Measurements from ENCODE around the gene NGF. TPM values are rescaled to one million over a fixed set of nuclear protein-coding genes. Genes with fewer than 3 reads are reported as not detected.

NGF gene
- total RNA-seq, 4 donors from 2014 or later: 0.42 to 1.4 (median 0.84) TPM; not detected in 1

GRCh38 chr1:115275216-115275615 is 62.8 kb downstream of the NGF start:
- intact Hi-C loops (cut with DNase I; ENCODE audit: low total_unique reads): no loop called here
- TF ChIP-seq CTCF (IDR thresholded peaks at IDR 0.05): no peak
- no peak for TF ChIP-seq POLR2A (IDR thresholded peaks at IDR 0.05)

GRCh38 chr1:115274467-115274866 is 63.6 kb downstream of the NGF start:
- WGBS, 2 donors: 92 to 94% methylated on average over 4 of the region's 4 CpGs
- H3K4me3 ChIP-seq (ENCODE audit: low read depth, poor library complexity, severe bottlenecking): no peak overlapping the region
- no peak for DNase-seq (ENCODE audit: low spot score in 2 of 2)
- TF ChIP-seq POLR2A (IDR thresholded peaks at IDR 0.05) (no peak), CTCF (IDR thresholded peaks at IDR 0.05) (no peak)
- intact Hi-C loops (cut with DNase I; ENCODE audit: low total_unique reads): no loop called here

More at GRCh38 chr1:115275216-115275615, 62.8 kb downstream of the NGF start:
- H3K4me3 ChIP-seq (ENCODE audit: low read depth, poor library complexity, severe bottlenecking): no peak overlapping the region
- no peak for DNase-seq (ENCODE audit: low spot score in 2 of 2)

GRCh38 chr1:115266729-115267421 is 71.2 kb downstream of the NGF start:
- TF ChIP-seq POLR2A (IDR thresholded peaks at IDR 0.05): no peak
- no peak for TF ChIP-seq CTCF (IDR thresholded peaks at IDR 0.05)
- 55 to 67% methylated on average over 10 of the region's 10 CpGs for WGBS, 2 donors
- DNase-seq (ENCODE audit: low spot score in 2 of 2): no peak
- intact Hi-C loops (cut with DNase I; ENCODE audit: low total_unique reads): no loop called here
- no peak overlapping the region for H3K4me3 ChIP-seq (ENCODE audit: low read depth, poor library complexity, severe bottlenecking)

GRCh38 chr1:115265099-115265498 is 73.0 kb downstream of the NGF start:
- intact Hi-C loops (cut with DNase I; ENCODE audit: low total_unique reads): no loop called here
- 70 to 92% methylated on average over 1 of the region's 1 CpG for WGBS, 2 donors
- TF ChIP-seq CTCF (IDR thresholded peaks at IDR 0.05) (no peak), POLR2A (IDR thresholded peaks at IDR 0.05) (no peak)
- no peak for DNase-seq (ENCODE audit: low spot score in 2 of 2)
- H3K4me3 ChIP-seq (ENCODE audit: low read depth, poor library complexity, severe bottlenecking): no peak overlapping the region

- 72 to 78% methylated on average over 4 of the region's 4 CpGs for WGBS, 2 donors
- intact Hi-C loops (cut with DNase I; ENCODE audit: low total_unique reads): no loop called here
- no peak for DNase-seq (ENCODE audit: low spot score in 2 of 2)
- H3K4me3 ChIP-seq (ENCODE audit: low read depth, poor library complexity, severe bottlenecking): no peak overlapping the region
- TF ChIP-seq POLR2A (IDR thresholded peaks at IDR 0.05) (no peak), CTCF (IDR thresholded peaks at IDR 0.05) (no peak)
These were observed 75.2 kb downstream of the NGF start for GRCh38 chr1:115262886-115263285.

- WGBS, 2 donors: 59 to 62% methylated on average over 1 of the region's 1 CpG
- no peak overlapping the region for H3K4me3 ChIP-seq (ENCODE audit: low read depth, poor library complexity, severe bottlenecking)
- intact Hi-C loops (cut with DNase I; ENCODE audit: low total_unique reads): no loop called here
- TF ChIP-seq CTCF (IDR thresholded peaks at IDR 0.05) (no peak), POLR2A (IDR thresholded peaks at IDR 0.05) (no peak)
- no peak for DNase-seq (ENCODE audit: low spot score in 2 of 2)
These were observed 76.6 kb downstream of the NGF start for GRCh38 chr1:115261496-115261895.

Measured in lower leg skin (tissue), 4 donors.